GM12865 (cell line): ENCODE results near the gene CCDC136.

Experiments used
- DNase-seq: peaks from one replicate; pipeline ENCODE4 v3.0.0; 2010; ENCODE audit warnings: low read depth
- H3K4me3 ChIP-seq: 2 replicates; pipeline ENCODE4 v1.5.1; 2011; ENCODE audit warnings: mild to moderate bottlenecking, low read depth, low read length, control low read depth
- TF ChIP-seq, protein P1 (sequence below): IDR thresholded peaks from 2 replicates; pipeline ENCODE4 v1.5.1; 2011; ENCODE audit warnings: low read length, control low read depth, low read depth, inconsistent platforms; ENCODE audit not compliant: insufficient read depth; ENCODE audit errors: missing control alignments

The CCDC136 gene

GRCh38 chr7:128775744-128776474 is 15.9 kb upstream of the CCDC136 start, which contains the start of gene OPN1SW:
TSS of gene OPN1SW (minus strand) at chr7:128775794. CDS start at chr7:128775781, 13 bp downstream.
- DNase-seq = no peak
- TF ChIP-seq, protein P1, sequence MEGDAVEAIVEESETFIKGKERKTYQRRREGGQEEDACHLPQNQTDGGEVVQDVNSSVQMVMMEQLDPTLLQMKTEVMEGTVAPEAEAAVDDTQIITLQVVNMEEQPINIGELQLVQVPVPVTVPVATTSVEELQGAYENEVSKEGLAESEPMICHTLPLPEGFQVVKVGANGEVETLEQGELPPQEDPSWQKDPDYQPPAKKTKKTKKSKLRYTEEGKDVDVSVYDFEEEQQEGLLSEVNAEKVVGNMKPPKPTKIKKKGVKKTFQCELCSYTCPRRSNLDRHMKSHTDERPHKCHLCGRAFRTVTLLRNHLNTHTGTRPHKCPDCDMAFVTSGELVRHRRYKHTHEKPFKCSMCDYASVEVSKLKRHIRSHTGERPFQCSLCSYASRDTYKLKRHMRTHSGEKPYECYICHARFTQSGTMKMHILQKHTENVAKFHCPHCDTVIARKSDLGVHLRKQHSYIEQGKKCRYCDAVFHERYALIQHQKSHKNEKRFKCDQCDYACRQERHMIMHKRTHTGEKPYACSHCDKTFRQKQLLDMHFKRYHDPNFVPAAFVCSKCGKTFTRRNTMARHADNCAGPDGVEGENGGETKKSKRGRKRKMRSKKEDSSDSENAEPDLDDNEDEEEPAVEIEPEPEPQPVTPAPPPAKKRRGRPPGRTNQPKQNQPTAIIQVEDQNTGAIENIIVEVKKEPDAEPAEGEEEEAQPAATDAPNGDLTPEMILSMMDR = no peak
- no peak within 1 kb of the TSS for H3K4me3 ChIP-seq

DNA sequence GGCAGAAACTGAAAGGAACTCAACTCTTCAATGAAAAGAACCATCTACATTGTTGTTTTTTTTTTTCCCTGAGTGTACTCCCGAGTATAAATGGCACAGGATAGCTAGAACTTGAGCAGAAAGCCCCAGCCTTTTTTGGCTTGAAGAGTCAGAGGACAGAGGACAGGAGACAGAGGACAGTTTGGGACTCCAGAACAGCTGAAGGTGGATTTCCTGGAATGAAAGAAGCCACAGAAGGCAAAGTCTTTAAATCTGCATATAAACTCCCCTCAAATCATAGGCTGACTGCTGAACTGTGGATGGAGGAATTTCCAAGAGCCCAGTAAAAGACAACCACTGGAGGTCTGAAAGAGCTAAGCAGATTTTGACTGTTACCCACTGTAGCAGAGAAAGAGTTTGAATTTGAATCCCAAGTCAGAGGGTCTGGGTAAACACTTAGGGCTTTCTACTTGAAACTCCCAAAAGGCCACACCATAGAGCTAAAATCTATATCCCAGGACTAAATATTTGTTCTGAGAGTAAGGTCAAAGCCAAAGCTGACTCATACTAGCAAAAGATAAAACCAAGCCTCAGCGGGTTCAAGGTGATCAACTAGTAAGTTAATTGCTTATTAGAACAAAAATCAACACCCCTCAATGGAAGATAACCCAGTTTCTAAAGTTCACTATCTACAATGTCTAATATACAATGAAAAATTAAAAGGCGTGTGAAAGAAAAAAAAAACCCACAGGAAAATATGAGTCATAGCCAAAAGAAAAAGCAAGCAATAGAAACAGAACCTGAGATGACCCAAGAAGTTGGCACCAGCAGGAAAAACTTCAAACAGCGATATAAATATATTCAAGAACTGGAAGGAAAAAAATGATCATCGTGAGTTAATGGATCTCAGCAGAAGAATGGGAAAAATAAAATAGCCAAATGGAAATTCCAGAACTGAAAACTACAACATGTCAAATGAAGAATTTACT is 14.3 kb upstream of the CCDC136 start:
- no peak overlapping the region for H3K4me3 ChIP-seq
- TF ChIP-seq, protein P1 = no peak
- no peak for DNase-seq

- H3K4me3 ChIP-seq = no peak overlapping the region
- TF ChIP-seq, protein P1 = no peak
- DNase-seq = no peak
Observed at GRCh38 chr7:128778946-128779345, 12.8 kb upstream of the CCDC136 start.

DNA sequence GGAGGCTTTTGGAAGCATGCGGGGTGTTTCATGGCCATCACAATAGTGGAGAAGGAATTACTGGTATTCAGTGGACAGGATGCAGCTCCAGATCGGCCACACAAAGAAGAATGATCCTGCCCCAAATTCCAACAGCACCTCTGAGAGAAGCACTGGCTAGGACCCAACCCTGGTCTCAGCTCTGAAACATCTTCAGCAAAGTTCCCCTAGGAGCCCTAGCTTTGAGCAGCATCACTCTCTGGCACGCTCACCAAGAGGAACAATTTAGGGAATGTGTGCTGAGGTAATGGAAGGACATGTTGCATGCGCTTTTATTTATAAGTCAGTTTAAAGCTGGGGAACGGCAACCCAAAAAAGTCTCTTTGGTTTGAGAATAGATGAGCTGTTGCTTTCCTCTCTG is 10.6 kb upstream of the CCDC136 start:
- no peak for DNase-seq
- no peak overlapping the region for H3K4me3 ChIP-seq
- TF ChIP-seq, protein P1 = no peak

- TF ChIP-seq, protein P1 = no peak
- no peak overlapping the region for H3K4me3 ChIP-seq
- DNase-seq = no peak
Observed at GRCh38 chr7:128781851-128782250, 9.9 kb upstream of the CCDC136 start.

- TF ChIP-seq, protein P1 = no peak
- no peak overlapping the region for H3K4me3 ChIP-seq
- peak; percentile 69 for DNase-seq
Observed at GRCh38 chr7:128783143-128783861, 8.5 kb upstream of the CCDC136 start.
